ENCODE measurements around the gene GRK5.
"Not testable (repeated sequence)": the region's sequence is repeated elsewhere in the genome, so short reads cannot be mapped to it uniquely, and the experiment has no call there.

GRK5 gene

GRCh38 chr10:119460369-119461195 is 253.2 kb downstream of the GRK5 start:
- no peak for DNase-seq (ENCODE audit: low spot score)

- no peak for DNase-seq (ENCODE audit: low spot score)
Observed at GRCh38 chr10:119461380-119461779, 254.0 kb downstream of the GRK5 start.

GRCh38 chr10:119461923-119462322 is 254.6 kb downstream of the GRK5 start:
- no peak for DNase-seq (ENCODE audit: low spot score)

GRCh38 chr10:119462773-119463172 is 255.4 kb downstream of the GRK5 start:
- no peak for DNase-seq (ENCODE audit: low spot score)

DNA sequence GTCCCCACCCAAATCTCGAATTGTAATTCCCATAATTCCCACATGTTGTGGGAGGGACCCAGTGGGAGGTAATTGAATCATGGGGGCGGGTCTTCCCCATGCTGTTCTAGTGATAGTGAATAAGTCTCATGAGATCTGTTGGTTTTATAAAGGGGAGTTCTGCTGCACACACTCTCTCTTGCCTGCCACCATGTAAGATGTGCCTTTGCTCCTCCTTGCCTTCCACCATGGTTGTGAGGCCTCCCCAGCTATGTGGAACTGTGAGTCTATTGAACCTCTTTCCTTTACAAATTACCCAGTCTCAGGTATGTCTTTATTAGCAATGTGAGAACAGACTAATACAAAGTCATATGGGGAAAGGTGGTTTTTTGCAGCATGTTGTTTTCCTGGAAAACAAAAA is 255.8 kb downstream of the GRK5 start:
- DNase-seq (ENCODE audit: low spot score): not testable (repeated sequence)

GRCh38 chr10:119465085-119465484 is 257.7 kb downstream of the GRK5 start:
- no peak for DNase-seq (ENCODE audit: low spot score)

DNA sequence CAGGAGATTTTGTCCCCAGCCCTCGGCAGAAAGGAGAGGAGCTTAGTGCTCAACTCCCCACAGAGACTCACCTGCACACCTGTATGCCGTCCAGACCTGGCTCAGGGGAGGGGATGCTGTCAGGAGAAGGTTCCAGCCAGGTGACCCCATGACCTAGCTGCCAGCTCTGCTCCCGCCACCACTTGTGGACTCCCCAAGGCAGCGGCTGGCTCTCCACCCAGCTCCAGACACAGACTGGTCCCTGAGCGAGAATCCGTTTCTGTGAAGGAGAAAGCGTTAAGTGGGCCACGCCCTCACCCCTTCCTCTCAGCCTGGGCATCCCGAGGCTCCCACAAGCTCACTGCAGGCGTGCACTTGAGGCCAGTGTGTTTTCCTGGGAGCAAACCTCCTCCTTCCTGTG is 258.7 kb downstream of the GRK5 start:
- DNase-seq (ENCODE audit: low spot score): no peak

DNA sequence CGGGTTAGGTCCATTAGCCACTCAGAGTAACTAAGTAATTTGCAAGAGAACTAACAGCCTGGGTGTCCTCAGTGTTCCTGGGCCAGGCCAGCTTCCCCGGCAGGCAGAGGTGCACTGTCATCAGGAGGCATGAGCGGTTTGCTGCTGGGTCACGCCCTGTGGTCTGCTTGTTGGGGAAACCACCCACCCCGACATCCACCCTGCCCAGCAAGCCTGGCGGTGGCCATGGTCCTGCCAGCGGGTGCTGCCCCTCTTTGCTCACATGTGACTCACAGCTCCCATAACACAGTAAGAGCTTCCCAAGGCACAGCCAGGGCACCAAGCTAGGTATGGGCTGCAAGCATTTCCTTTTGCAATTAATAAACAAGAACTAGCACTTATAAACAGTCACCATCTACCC is 259.3 kb downstream of the GRK5 start:
- no peak for DNase-seq (ENCODE audit: low spot score)

DNA sequence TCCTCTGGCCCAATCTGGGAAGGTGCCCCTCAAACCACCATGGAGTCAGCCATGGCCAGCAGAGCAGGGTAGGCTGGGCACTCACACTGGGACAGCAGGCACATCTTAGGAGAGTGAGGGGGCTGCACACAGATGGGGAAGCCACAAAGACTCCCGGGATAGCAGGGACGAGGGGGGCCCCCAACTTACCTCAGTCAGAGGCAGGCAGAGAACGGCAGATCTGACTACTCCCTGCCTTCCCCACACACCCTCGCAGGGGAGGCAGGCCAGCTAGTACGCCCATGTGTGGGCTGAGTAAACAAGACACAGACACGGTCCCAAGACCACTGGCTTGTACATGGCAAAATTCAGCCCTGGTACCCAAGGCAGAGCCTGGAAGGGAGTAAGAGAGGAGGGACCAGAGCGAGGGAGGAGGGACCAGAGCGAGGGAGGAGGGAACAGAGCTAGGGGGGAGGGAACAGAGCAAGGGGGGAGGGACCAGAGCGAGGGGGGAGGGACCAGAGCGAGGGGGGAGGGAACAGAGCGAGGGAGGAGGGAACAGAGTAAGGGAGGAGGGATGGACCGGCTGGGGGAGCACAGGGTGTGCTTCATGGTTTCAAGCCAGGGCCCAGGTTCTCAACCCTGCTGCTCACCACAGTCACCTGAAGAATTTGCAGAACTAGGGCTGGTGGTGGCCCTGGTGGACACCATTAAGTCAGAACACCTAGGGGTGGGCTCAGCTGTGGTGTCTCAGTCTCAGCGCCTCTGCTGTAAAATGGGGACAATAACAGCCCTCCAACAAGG is 261.4 kb downstream of the GRK5 start:
- no peak for DNase-seq (ENCODE audit: low spot score)

DNA sequence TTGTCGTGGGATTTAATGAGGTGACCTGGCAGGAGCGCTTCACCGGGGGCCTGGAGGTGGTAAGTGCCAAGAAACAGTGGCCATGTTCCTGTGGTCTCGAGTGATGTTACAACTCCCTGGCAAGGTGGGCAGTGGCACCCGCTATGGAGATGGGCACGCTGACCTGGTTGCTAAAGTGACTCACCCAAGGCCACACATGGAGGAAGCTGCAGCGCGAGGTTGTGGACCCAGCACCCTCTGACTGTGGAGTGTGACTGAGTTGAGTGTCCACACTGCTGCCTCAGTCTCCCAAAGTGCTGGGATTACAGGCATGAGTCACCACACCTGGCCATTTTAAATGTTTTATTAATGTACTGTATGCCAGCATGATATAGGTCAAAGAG is 261.9 kb downstream of the GRK5 start:
- DNase-seq (ENCODE audit: low spot score): no peak

- DNase-seq (ENCODE audit: low spot score): no peak
Observed at GRCh38 chr10:119469846-119470245, 262.5 kb downstream of the GRK5 start.

DNA sequence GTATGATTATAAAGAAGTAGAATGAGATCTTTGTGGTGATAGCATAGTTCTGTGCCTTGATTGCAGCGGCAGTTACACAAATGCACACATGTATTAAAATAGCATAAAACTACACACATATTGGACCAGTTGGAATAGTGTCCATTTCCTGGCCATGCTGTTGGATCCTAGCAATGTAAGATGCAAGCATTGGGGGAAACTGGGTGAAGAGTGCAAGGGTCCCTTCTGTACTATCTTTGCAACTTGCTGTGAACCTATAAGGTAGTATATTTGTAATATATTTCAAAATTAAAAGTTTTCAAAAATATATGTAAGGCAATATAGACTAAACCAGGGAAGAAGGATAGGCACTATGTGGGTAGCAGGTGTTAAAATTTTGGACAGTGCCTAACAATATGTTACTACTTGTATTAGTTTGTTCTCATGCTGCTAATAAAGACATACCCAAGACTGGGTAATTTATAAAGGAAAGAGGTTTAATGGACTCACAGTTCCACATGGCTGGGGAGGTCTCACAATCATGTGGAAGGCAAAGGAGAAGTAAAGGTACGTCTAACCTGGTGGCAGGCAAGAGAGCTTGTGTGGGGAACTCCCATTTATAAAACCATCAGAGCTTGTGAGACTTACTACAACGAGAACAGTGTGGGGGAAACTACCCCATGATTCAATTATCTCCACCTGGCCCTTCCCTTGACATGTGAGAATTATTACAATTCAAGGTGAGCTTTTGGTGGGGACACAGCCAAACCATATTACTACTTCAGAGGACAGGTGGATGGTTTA is 263.7 kb downstream of the GRK5 start:
- no peak for DNase-seq (ENCODE audit: low spot score)

DNA sequence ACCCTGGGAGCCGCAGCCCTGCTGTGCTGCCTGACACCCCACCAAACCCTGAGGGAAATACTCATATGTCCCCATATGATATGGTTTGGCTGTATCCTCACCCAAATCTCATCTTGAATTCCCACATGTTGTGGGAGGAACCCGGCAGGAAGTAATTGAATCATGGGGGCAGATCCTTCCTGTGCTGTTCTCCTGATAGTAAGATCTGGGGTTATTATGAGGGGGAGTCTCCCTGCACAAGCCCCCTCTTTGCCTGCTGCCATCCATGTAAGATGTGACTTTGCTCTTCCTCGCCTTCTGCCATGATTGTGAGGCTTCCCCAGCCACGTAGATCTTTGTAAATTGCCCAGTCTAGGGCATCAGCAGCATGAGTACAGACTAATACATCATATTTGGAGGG is 266.4 kb downstream of the GRK5 start:
- no peak for DNase-seq (ENCODE audit: low spot score)

DNA sequence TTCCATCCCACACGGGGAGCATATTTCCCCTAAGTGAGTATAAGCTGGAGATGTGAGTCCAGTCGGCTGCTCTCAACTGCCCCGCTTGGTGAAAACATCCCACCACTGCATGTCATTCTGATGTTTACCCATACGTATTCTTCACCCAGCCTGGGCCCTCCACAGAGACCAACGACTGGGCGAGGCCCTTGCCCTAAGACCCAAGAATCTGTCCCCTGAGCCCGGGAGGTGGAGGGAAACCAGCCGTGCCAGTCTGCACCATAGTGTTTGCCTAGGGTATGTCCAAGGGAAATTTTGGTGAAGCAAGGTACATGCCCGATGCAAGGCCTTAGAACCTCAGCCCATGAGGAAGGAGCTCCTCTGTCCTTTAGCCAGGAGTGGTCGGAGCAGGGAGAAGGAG is 267.2 kb downstream of the GRK5 start:
- DNase-seq (ENCODE audit: low spot score): no peak

DNA sequence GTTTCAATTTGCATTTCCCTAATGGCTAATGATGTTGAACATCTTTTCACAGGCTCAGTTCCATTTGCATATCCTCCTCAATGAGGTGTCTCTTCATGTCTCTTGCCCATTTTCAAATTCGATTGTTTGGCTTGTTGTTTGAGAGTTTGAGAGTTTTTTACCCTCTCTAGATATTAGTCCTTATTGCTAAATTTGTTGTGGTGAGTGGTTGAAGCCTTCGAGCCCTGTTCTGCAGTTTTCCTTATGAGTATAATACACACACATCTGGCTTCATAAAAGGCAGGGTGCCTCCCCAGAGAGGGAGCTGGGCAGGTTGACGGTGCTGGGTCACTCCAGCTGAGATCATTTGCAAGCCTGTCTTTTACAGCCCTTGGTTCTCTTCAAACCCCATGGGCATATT is 270.1 kb downstream of the GRK5 start:
- no peak for DNase-seq (ENCODE audit: low spot score)

DNA sequence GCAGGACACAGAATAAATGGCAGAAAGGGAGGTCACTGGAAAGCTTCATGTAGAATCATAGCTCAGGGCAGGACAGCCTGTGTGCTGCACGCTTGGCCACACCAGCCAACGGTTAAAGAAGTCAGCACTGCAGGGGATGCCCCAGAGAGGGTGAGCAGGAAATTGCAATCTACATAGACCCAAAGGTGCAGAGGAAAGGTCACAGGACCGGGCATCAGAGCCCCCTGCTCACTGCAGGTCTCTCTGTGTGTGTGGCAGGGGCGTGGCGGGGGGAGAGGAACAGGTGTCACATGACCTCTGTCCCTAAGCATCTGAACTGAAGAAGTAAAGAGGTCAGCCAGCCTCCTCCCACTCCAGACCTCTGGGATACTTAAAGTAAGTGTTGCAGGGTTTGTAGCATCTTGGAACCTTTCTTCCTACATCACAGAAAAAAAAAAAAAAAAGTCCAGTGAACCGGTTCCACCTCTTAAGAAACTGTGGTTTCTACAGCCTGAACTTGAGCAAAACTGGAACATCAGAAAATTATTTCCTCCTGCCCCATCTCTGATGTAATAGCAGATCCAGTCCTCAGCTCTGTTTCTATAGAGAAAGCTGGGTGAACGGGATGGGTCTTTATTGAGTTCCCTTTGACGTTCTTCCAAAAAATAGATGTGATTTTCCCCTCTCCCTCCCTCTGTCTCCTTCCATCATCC is 270.9 kb downstream of the GRK5 start:
- no peak for DNase-seq (ENCODE audit: low spot score)

- DNase-seq (ENCODE audit: low spot score): no peak
Observed at GRCh38 chr10:119478811-119479341, 271.5 kb downstream of the GRK5 start.

GRCh38 chr10:119479532-119479931 is 272.2 kb downstream of the GRK5 start:
- DNase-seq (ENCODE audit: low spot score): no peak

GRCh38 chr10:119480667-119481066 is 273.3 kb downstream of the GRK5 start:
- DNase-seq (ENCODE audit: low spot score): no peak

- no peak for DNase-seq (ENCODE audit: low spot score)
Observed at GRCh38 chr10:119481781-119482426, 274.5 kb downstream of the GRK5 start.

DNA sequence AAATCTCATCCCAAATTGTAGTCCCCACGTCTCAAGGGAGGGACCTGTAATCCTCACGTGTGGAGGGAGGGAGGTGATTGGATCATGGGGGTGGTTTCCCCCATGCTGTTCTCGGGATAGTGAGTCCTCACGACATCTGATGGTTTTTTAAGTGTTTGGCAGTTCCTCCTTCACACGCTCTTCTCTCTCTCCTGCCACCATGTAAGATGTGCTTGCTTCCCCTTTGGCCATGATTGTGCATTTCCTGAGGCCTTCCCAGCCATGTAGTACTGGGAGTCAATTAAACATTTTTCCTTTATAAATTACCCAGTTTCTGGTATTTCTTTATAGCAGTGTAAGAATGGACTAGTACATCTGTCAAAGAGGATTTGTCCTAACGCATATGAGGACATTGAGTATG is 275.6 kb downstream of the GRK5 start:
- no peak for DNase-seq (ENCODE audit: low spot score)
